ENCODE results near the gene OXCT2. TPM values are rescaled to one million over a fixed set of nuclear protein-coding genes. Genes with fewer than 3 reads are reported as not detected.
A peak's percentile ranks its signal among the peaks of the same experiment; 100 is the strongest.

OXCT2 gene
- total and polyA plus RNA-seq, 4 donors = 0.11 to 0.47 (median 0.15) TPM

DNA sequence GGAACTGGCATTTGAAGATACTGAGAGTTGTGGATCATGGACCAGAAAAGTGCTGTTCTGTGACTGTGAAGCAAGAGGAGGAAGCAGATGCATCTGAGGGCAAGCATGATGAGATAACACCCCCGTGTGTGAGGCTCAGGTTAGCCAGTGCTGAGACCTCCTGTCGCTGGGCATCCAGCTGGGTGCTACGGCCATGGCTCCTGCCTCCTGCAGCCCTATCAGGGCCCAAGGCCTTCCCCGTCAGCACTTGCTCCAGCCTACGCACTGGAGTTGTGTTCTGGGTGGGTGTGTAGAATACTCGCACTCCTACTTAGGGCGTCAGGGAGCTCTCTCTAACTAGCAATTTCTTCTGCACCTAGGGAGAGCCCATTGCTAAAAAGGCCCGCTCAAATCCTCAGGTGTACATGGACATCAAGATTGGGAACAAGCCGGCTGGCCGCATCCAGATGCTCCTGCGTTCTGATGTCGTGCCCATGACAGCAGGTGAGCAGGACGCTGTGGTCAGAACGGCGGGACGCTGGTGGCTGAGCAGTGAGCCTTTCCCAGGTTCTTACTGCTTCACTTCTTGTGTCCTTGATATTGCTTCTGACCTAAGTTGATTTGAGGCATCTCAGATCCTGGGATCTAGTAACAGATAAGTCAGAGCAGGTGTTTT is 26.0 kb downstream of the OXCT2 start:
- no peak for DNase-seq (ENCODE audit: low spot score)
- Histone ChIP-seq H3K27me3 (ENCODE audit: control insufficient read depth in 4 of 4, insufficient read depth in 4 of 4, low read length in 3 of 4) (no peaks in the 10 kb centered on the region), H3K4me1 (ENCODE audit: control insufficient read depth in 4 of 4, insufficient read depth in 4 of 4, low read length in 3 of 4) (peaks cover 0 to 4% (median 2%) of the 10 kb centered on the region in 4 donors), H3K4me3 (ENCODE audit: low read depth in 1 of 3, low read length in 3 of 3) (no peak overlapping the region), H3K9me3 (ENCODE audit: control insufficient read depth in 4 of 4, low read length in 3 of 4) (no peaks in the 10 kb centered on the region), H3K27ac (ENCODE audit: low read depth in 1 of 2, low read length in 2 of 2) (no peak overlapping the region), H3K36me3 (ENCODE audit: control insufficient read depth in 4 of 4, insufficient read depth in 3 of 4, low read depth in 1 of 4, low read length in 3 of 4) (peaks cover 10 to 77% (median 68%) of the 10 kb centered on the region in 4 donors), H3K9ac (ENCODE audit: low read depth in 1 of 2, low read length in 2 of 2) (no peak overlapping the region)
- 96% methylated on average over 16 of the region's 16 CpGs for WGBS
- TF ChIP-seq GABPA (IDR thresholded peaks at IDR 0.05 in 1 of 2, conservative IDR thresholded peaks at IDR 0.05 in 1 of 2) (no peak), TAF1 (conservative IDR thresholded peaks at IDR 0.05) (no peak), SP1 (IDR thresholded peaks at IDR 0.05) (no peak), FOXA2 (IDR thresholded peaks at IDR 0.05) (no peak), NR2F2 (IDR thresholded peaks at IDR 0.05) (no peak), YY1 (IDR thresholded peaks at IDR 0.05) (no peak), RAD21 (IDR thresholded peaks at IDR 0.05) (no peak), EGR1 (IDR thresholded peaks at IDR 0.05; ENCODE audit: low read depth in 2 of 2) (no peak)
- TF ChIP-seq, protein P1, sequence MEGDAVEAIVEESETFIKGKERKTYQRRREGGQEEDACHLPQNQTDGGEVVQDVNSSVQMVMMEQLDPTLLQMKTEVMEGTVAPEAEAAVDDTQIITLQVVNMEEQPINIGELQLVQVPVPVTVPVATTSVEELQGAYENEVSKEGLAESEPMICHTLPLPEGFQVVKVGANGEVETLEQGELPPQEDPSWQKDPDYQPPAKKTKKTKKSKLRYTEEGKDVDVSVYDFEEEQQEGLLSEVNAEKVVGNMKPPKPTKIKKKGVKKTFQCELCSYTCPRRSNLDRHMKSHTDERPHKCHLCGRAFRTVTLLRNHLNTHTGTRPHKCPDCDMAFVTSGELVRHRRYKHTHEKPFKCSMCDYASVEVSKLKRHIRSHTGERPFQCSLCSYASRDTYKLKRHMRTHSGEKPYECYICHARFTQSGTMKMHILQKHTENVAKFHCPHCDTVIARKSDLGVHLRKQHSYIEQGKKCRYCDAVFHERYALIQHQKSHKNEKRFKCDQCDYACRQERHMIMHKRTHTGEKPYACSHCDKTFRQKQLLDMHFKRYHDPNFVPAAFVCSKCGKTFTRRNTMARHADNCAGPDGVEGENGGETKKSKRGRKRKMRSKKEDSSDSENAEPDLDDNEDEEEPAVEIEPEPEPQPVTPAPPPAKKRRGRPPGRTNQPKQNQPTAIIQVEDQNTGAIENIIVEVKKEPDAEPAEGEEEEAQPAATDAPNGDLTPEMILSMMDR (IDR thresholded peaks at IDR 0.05; ENCODE audit: low read depth, low read length, missing input control) = no peak
- TF ChIP-seq, protein P2, sequence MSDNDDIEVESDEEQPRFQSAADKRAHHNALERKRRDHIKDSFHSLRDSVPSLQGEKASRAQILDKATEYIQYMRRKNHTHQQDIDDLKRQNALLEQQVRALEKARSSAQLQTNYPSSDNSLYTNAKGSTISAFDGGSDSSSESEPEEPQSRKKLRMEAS (IDR thresholded peaks at IDR 0.05) = no peak
- TF ChIP-seq, protein P3, sequence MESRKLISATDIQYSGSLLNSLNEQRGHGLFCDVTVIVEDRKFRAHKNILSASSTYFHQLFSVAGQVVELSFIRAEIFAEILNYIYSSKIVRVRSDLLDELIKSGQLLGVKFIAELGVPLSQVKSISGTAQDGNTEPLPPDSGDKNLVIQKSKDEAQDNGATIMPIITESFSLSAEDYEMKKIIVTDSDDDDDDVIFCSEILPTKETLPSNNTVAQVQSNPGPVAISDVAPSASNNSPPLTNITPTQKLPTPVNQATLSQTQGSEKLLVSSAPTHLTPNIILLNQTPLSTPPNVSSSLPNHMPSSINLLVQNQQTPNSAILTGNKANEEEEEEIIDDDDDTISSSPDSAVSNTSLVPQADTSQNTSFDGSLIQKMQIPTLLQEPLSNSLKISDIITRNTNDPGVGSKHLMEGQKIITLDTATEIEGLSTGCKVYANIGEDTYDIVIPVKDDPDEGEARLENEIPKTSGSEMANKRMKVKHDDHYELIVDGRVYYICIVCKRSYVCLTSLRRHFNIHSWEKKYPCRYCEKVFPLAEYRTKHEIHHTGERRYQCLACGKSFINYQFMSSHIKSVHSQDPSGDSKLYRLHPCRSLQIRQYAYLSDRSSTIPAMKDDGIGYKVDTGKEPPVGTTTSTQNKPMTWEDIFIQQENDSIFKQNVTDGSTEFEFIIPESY (IDR thresholded peaks at IDR 0.05) = no peak

DNA sequence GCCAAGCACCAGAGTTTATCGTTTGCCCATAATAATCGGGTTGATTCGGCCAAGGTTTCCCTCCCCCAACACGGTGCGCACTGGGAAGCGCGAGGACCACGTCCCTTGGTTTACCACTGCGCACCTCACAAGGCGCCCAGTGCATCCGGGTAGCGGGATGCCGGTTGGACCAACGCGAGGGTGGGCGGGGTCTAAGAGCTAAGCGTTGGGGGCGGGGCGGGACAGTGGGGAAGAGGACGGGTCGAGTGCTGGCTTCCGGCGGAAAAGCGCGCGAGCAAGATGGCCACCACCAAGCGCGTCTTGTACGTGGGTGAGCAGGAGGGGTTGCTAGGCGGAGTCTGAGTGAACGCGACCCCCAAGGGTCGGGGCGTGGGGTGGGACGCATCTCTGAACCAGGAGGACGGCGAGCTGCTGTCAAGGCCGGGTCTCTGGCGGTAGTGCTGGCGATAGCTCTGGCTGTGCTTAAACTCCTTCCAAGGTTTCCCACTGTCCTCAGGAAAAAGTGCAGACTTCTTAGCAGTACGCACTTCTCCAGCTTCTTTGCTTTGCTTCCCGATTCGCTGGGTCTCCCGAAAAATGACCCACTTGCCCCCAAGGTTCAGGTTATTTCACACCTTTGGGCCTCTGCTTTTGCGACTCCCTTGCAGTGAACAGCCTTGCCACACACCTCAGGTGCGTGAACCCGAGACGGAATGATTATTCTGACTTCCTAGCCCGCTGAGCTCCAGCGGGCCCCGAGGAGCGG is 32.4 kb downstream of the OXCT2 start, which contains the start of gene PPIE:
PPIE (plus strand) TSS at position 261 of the 745 bp plus-strand sequence; CDS start at position 280, 19 bp downstream.
- peak; percentile 91 for DNase-seq (ENCODE audit: low spot score)
- Histone ChIP-seq H3K27me3 (ENCODE audit: control insufficient read depth in 4 of 4, insufficient read depth in 4 of 4, low read length in 3 of 4) (no peaks in the 10 kb centered on the region), H3K36me3 (ENCODE audit: control insufficient read depth in 4 of 4, insufficient read depth in 3 of 4, low read depth in 1 of 4, low read length in 3 of 4) (peaks cover 3 to 25% (median 19%) of the 10 kb centered on the region in 4 donors), H3K9me3 (ENCODE audit: control insufficient read depth in 4 of 4, low read length in 3 of 4) (no peaks in the 10 kb centered on the region), H3K4me1 (ENCODE audit: control insufficient read depth in 4 of 4, insufficient read depth in 4 of 4, low read length in 3 of 4) (peaks cover 4 to 16% (median 14%) of the 10 kb centered on the region in 4 donors), H3K27ac (ENCODE audit: low read depth in 1 of 2, low read length in 2 of 2) (peak within 1 kb of the TSS; percentile 44 to 63), H3K9ac (ENCODE audit: low read depth in 1 of 2, low read length in 2 of 2) (peak within 1 kb of the TSS; percentile 78 to 88), H3K4me3 (ENCODE audit: low read depth in 1 of 3, low read length in 3 of 3) (peak within 1 kb of the TSS; percentile 83 to 99 (median 97))
- WGBS = under 1% methylated on average over 52 of the region's 52 CpGs
- TF ChIP-seq SP1 (IDR thresholded peaks at IDR 0.05) (peak; percentile 16), YY1 (IDR thresholded peaks at IDR 0.05) (peak; percentile 97), GABPA (IDR thresholded peaks at IDR 0.05 in 1 of 2, conservative IDR thresholded peaks at IDR 0.05 in 1 of 2) (peak; percentile 72 to 89), JUND (IDR thresholded peaks at IDR 0.05) (no peak)
